GM19035 (cell line): ENCODE data around the gene APAF1.
A peak's percentile ranks its signal among the peaks of the same experiment; 100 is the strongest.

Experiments
- ATAC-seq: cut with Tn5 transposase; IDR thresholded peaks from one replicate; pipeline ENCODE4 v1.9.1; 2021; ENCODE audit not compliant: unreplicated experiment

Gene APAF1

DNA sequence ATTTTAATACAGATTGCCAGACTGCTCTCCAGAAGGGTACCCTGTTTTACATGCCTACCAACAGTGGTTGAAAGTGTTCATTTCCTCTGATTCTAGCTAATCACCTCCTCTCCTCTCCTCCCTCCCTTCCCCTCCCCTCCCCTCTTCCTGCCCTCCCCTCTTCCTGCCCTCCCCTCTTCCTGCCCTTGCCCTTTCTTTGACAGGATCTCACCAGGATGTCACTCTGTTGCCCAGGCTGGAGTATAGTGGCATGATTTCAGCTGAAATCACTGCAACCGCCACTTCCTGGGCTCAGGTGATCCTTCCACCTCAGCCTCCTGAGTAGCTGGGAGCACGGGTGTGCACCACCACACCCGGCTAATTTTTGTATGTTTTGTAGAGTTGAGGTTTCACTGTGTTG lies 24.7 kb downstream of the APAF1 start:
- no peak for ATAC-seq

DNA sequence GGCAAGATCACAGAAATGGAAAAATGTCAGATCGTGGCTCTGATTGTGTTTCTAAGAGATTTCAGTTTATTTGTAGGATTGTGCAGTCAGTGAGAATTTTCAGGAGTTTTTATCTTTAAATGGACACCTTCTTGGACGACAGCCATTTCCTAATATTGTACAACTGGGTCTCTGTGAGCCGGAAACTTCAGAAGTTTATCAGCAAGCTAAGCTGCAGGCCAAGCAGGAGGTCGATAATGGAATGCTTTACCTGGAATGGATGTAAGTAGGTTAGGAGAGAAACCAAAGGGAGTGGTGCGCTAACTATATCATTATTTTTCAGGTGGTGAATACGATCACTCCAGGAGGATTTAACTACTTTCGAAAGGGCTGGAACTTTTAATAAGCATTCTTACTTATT lies 26.4 kb downstream of the APAF1 start:
- ATAC-seq, result no peak

GRCh38 chr12:98674841-98675240 lies 29.8 kb downstream of the APAF1 start:
- no peak for ATAC-seq

GRCh38 chr12:98678236-98678945 lies 33.3 kb downstream of the APAF1 start:
- ATAC-seq, result no peak

DNA sequence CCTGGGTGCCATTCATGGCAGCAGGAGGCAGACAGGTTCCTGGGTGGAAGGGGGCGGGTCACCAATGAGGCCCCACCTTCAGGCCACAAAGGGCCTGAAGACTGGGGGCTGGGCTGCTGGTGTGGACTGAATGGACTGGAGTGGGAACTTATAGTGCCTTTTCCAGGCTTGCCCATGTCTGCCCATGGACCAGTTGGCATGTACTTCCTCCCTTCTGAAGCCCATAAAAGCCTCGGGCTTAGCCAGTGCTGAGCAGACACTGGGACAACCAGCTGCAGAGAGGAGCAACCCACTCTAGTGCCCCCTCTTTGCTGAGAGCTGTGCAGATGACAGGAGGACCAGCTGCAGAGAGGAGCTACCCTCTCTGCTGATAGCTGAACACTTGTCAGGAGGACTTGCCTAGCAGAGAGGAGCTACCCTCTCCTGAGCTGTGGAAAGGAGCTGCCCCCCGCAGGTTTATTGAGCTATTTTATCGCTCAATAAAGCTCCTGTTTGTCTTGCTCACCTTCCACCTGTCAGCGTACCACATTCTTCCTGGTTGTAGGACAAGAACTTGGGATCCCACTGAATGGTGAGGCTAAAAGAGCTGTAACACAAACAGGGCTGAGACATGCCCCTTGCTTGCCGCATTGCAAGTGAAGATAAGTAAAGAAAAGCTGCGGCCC lies 34.0 kb downstream of the APAF1 start:
- ATAC-seq, result no peak

- no peak for ATAC-seq
Measured at GRCh38 chr12:98679611-98680005, 34.5 kb downstream of the APAF1 start.

DNA sequence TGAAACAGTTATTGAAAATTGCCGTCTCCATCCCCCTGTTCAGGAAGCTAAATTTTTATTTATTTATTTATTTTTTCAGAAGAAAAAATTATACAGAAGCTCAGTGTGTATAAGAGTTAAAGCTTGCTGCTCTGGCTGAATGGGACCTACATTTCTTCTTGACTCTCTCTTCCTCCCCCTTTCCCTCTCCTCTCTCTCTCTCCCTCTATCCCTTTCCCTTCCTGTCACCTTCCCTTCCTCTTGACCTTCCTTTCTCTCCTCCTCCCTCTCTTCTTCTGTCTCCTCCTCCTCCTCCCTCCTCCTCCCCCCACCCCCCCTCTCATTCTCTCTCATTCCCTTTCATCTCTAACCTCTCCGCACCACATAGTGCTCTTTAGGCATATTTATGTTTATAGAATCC lies 39.1 kb downstream of the APAF1 start:
- no peak for ATAC-seq

DNA sequence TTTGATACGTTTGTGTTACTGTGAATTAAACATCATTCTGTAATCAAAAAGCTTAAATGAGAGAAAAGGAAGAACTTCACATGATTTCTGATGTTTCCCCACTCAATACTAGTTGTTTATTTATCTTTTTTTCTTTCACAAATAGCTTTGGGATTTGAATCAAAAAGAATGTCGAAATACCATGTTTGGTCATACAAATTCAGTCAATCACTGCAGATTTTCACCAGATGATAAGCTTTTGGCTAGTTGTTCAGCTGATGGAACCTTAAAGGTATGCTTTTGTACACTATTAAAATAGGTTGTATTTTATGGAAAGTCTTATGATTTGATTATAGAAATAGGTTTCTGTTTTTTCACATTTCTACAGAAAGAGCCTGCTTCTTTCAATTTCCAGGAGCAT lies 41.5 kb downstream of the APAF1 start:
- ATAC-seq, result no peak

DNA sequence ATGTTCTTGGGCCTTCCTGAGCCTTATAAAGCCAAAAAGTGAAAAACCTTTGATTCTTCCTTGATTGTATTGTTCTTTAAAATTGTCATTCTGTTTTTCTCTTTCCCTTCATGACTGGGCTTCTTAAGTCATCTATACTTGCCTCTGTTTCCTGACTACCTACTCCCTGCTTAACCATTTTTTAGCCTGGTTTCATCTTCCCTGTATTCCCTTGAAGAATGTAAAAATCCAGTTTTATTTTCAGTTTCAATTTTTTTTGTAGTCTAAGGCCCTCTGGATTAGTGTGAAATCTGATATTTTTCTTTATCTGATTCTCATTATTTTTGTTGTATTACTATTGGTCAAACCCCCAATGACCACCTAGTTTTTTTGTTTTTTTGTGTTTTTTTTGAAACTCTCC lies 46.3 kb downstream of the APAF1 start:
- no peak for ATAC-seq

- ATAC-seq, result no peak
Measured at GRCh38 chr12:98696036-98696646, 51.1 kb downstream of the APAF1 start.

- ATAC-seq, result no peak
Measured at GRCh38 chr12:98697209-98697608, 52.1 kb downstream of the APAF1 start.

GRCh38 chr12:98698603-98699463 lies 53.7 kb downstream of the APAF1 start:
- peak; percentile 85 for ATAC-seq

- no peak for ATAC-seq
Measured at GRCh38 chr12:98699586-98699985, 54.5 kb downstream of the APAF1 start.

DNA sequence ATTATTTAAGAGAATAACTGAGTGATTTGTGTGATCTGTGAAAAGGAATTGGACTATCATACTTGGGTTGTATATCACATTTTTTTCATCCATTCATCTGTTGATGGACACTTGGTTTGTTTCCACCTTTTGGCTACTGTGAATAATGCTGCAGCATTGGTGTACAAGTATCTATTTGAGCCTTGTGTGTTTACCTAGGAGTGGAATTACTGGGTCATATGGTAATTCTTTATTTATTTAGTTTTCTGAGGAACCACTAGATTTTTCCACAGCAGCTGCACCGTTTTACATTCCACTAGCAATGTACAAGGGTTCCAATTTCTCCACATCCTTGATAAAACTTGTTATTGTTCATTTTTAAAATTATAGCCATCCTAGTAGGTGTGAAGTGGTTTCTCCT lies 56.1 kb downstream of the APAF1 start:
- no peak for ATAC-seq

DNA sequence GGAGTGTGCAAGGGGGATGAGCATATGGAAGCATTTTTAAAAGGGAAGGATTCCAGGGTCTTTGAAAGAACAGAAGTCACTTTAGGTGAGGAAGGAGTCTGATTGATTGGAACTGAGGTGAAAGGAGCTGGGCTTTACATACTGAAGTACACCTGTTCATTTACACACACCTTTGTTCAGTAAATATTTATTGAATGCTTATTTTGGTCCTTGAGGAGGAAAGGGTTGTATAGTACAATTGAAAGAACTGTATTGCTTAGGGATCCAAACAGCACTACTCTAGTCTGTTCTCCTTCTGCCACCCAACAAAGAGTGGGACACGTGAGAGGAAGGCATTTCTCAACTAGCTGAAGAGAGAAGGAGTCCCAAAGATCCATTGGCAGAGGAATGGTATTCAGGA lies 63.9 kb downstream of the APAF1 start:
- no peak for ATAC-seq

- no peak for ATAC-seq
Measured at GRCh38 chr12:98714426-98714825, 69.3 kb downstream of the APAF1 start.

DNA sequence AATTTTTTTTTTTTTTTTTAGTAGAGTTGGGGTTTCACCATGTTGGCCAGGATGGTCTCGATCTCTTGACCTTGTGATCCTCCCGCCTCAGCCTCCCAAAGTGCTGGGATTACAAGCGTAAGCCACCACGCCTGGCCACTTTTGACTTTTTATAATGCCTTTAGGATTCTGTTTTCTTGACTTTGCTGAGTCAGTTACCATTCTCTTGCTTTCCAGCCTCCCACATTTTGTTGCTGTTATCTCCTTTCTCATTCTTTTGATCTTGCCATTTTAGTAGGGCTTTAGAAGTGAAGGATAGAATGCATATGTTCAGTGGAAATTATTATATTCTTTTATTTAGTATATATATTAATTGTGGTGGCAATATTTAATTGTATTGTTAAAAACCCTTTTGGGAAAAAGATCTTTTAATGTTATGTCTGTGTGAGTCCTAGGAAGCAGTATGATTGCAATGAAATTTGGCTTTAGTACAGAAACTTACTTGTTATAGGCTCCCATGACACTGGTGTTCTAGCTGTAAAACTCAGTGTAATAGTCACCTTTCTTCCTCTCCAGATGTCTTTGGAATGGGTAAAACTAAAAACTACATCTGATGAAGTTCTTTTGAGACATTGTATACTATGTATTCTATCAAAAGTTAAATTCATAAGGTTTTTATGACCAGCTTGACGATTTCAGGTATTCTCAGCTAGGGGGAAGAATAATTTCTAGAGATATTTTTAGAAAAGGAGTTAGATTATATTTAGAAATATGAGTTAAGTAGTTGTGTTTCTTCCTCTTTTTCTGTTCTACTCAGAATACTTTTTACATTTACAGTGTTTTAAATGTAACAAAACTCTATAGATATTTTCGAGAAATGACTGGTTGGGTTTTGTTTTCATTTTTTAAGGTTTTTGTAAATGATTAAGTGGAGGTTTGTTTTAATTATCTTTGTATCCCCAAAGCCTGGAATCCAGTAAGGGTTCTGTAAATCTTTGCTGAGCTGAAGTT lies 74.7 kb downstream of the APAF1 start:
- ATAC-seq, result no peak

- no peak for ATAC-seq
Measured at GRCh38 chr12:98721204-98721702, 76.2 kb downstream of the APAF1 start.

DNA sequence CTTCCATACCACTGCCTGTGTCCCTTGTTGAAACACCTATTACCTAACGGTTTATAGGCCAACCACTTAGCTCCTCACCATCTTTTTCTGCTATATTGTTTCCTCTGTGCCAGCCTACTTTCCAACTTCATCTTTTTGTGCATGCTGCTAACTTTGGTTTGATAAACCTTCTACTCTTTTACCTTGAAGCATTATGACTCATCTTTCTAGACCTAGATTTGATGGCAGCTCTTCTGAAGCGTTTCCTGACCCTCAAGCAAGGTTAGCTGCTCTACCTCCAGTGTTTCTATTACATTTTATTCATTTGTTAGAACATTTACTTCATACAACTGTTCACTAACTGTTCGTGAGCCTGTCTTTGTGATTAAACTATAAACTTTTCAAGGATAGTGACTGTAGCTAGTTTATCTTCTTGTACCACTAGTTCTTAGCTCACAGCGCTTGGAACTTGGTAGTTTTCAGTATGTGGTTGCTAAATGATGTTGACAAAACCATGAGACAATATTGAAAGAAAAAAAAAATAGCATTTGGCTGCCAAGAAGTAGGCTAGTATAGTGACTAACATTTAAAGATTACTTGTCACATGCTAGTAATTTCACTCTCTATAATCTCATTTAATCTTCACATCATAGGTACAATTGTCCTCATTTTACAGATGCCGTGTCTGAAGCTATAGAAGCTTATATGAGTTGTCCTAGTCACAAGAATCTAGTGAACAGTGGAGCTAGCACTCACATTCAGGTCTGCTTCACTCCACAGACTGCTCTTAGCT lies 79.5 kb downstream of the APAF1 start:
- ATAC-seq, result no peak
